Liver (tissue), 9 donors: ENCODE measurements around the gene WDR20. TPM values are rescaled to one million over a fixed set of nuclear protein-coding genes. Genes with fewer than 3 reads are reported as not detected.

Experiments used
- DNase-seq: peaks from one replicate; pipeline ENCODE4 v3.0.0-alpha.2; 2017; ENCODE audit warnings: low spot score
- H3K27ac ChIP-seq, 2 donors: one replicate each; pipeline ENCODE4 v1.7.0; 2013; ENCODE audit warnings: inconsistent platforms in 2 of 2, low read length in 2 of 2, control low read depth in 1 of 2, low read depth in 1 of 2, mild to moderate bottlenecking in 1 of 2
- H3K27me3 ChIP-seq, 4 donors: one replicate each; pipeline versions ENCODE4 v1.6.1 to v1.7.0; 2013; ENCODE audit warnings: low read length in 3 of 4, inconsistent platforms in 1 of 4, mild to moderate bottlenecking in 1 of 4, moderate library complexity in 1 of 4; ENCODE audit not compliant: control insufficient read depth in 4 of 4, insufficient read depth in 4 of 4
- H3K36me3 ChIP-seq, 4 donors: one replicate each; pipeline versions ENCODE4 v1.6.1 to v1.7.0; 2013; ENCODE audit warnings: low read length in 3 of 4, mild to moderate bottlenecking in 3 of 4, low read depth in 1 of 4, moderate library complexity in 1 of 4; ENCODE audit not compliant: control insufficient read depth in 4 of 4, insufficient read depth in 3 of 4
- H3K4me1 ChIP-seq, 4 donors: one replicate each; pipeline versions ENCODE4 v1.6.1 to v1.7.0; 2013; ENCODE audit warnings: low read length in 3 of 4, mild to moderate bottlenecking in 3 of 4, moderate library complexity in 1 of 4; ENCODE audit not compliant: control insufficient read depth in 4 of 4, insufficient read depth in 4 of 4
- H3K4me3 ChIP-seq, 3 donors: one replicate each; pipeline versions ENCODE4 v1.6.1 to v1.7.0; 2013; ENCODE audit warnings: low read length in 3 of 3, control low read depth in 1 of 3, low read depth in 1 of 3, mild to moderate bottlenecking in 1 of 3
- H3K9ac ChIP-seq, 2 donors: one replicate each; pipeline ENCODE4 v1.7.0; 2013; ENCODE audit warnings: low read length in 2 of 2, mild to moderate bottlenecking in 2 of 2, moderate library complexity in 2 of 2, control low read depth in 1 of 2, low read depth in 1 of 2
- H3K9me3 ChIP-seq, 4 donors: one replicate each; pipeline versions ENCODE4 v1.6.1 to v1.7.0; 2013; ENCODE audit warnings: low read length in 3 of 4; ENCODE audit not compliant: control insufficient read depth in 4 of 4
- ATF3 ChIP-seq: IDR thresholded peaks from 2 replicates; pipeline ENCODE4 v1.6.1; 2016; ENCODE audit warnings: antibody characterized with exemption
- CTCF ChIP-seq: fragments of 150-350 bp; IDR thresholded peaks from 2 replicates; pipeline ENCODE4 v1.5.1; 2017; ENCODE audit warnings: improper control_type of control experiment, low read depth, low read length; ENCODE audit not compliant: missing input control
- EGR1 ChIP-seq, 2 donors: IDR thresholded peaks; 2 replicates each; pipeline ENCODE4 v1.6.1; 2016 to 2018; ENCODE audit warnings: antibody characterized with exemption in 2 of 2, low read depth in 2 of 2
- FOXA1 ChIP-seq: IDR thresholded peaks from 2 replicates; pipeline ENCODE4 v1.6.1; 2016; ENCODE audit warnings: antibody characterized with exemption
- FOXA2 ChIP-seq: IDR thresholded peaks from 2 replicates; pipeline ENCODE4 v1.6.1; 2016; ENCODE audit warnings: antibody characterized with exemption
- GABPA ChIP-seq, 2 donors: IDR thresholded peaks in 1 of 2; conservative IDR thresholded peaks in 1 of 2; 2 replicates each; pipeline ENCODE4 v1.6.1; 2016; ENCODE audit warnings: antibody characterized with exemption in 2 of 2, mild to moderate bottlenecking in 1 of 2, moderate library complexity in 1 of 2
- HNF4A ChIP-seq, 2 donors: conservative IDR thresholded peaks; 2 replicates each; pipeline ENCODE4 v1.6.1; 2016; ENCODE audit warnings: antibody characterized with exemption in 2 of 2, mild to moderate bottlenecking in 2 of 2
- HNF4G ChIP-seq: IDR thresholded peaks from 2 replicates; pipeline ENCODE4 v1.6.1; 2016; ENCODE audit warnings: antibody characterized with exemption
- JUND ChIP-seq, 2 donors: IDR thresholded peaks; 2 replicates each; pipeline ENCODE4 v1.6.1; 2016; ENCODE audit warnings: antibody characterized with exemption in 2 of 2
- MAX ChIP-seq: IDR thresholded peaks from 2 replicates; pipeline ENCODE4 v1.6.1; 2016; ENCODE audit warnings: antibody characterized with exemption
- NR2F2 ChIP-seq: IDR thresholded peaks from 2 replicates; pipeline ENCODE4 v1.6.1; 2016; ENCODE audit warnings: antibody characterized with exemption
- RAD21 ChIP-seq, 2 donors: IDR thresholded peaks; 2 replicates each; pipeline ENCODE4 v1.6.1; 2016; ENCODE audit warnings: antibody characterized with exemption in 2 of 2, mild to moderate bottlenecking in 2 of 2
- REST ChIP-seq: IDR thresholded peaks from 2 replicates; pipeline ENCODE4 v1.6.1; 2016; ENCODE audit warnings: antibody characterized with exemption, mild to moderate bottlenecking
- RXRA ChIP-seq, 2 donors: IDR thresholded peaks; 2 replicates each; pipeline ENCODE4 v1.6.1; 2017 to 2018; ENCODE audit warnings: antibody characterized with exemption in 2 of 2, mild to moderate bottlenecking in 1 of 2
- SP1 ChIP-seq: IDR thresholded peaks from 2 replicates; pipeline ENCODE4 v1.6.1; 2018; ENCODE audit warnings: antibody characterized with exemption, mild to moderate bottlenecking
- TAF1 ChIP-seq: conservative IDR thresholded peaks from 2 replicates; pipeline ENCODE4 v1.6.1; 2016; ENCODE audit warnings: antibody characterized with exemption, mild to moderate bottlenecking
- YY1 ChIP-seq: IDR thresholded peaks from 2 replicates; pipeline ENCODE4 v1.6.1; 2016; ENCODE audit warnings: antibody characterized with exemption, mild to moderate bottlenecking
- ZBTB33 ChIP-seq: IDR thresholded peaks from 2 replicates; pipeline ENCODE4 v1.6.1; 2016; ENCODE audit warnings: antibody characterized with exemption
- WGBS: extraction: QIAGEN DNeasy Blood & Tissue Kit; methylation state at CpG from one replicate; pipeline ENCODE4 v1.1.7; 2013; 5-methylcytosine and 5-hydroxymethylcytosine counted together
- polyA plus RNA-seq, 2 donors: library from polyadenylated mRNA; stranded (reverse) in 1 of 2; unstranded in 1 of 2; fragments of 200-250 nt in 1 of 2; fragments of >200 nt in 1 of 2; fragmentation: Nextera tagmentation in 1 of 2; extraction: Ambion mirVana in 1 of 2; gene quantifications; one replicate each; pipeline versions ENCODE4 v1.2.1 to v1.2.3, GENCODE V29; 2013 to 2015
- total RNA-seq, 2 donors: library from RNA; depleted of rRNA; stranded (reverse); fragments of >200 nt; gene quantifications; one replicate each; pipeline ENCODE4 v1.2.3, GENCODE V29; 2014
- donor health status: healthy.
- donor health status: healthy.
- donor health status: healthy.
- donor health status: healthy.
- donor health status: healthy.

The WDR20 gene
- total and polyA plus RNA-seq, 4 donors: 6.5 to 18.5 (median 11.0) TPM

GRCh38 chr14:102258136-102258535 is 118.4 kb downstream of the WDR20 start:
- no peak overlapping the region for H3K4me3 ChIP-seq
- TF ChIP-seq HNF4A (conservative IDR thresholded peaks at IDR 0.05) (no peak), ATF3 (no peak), SP1 (no peak), EGR1 (IDR thresholded peaks at IDR 0.05; ENCODE audit: low read depth in 2 of 2) (no peak), CTCF (no peak), RXRA (IDR thresholded peaks at IDR 0.05) (no peak), JUND (IDR thresholded peaks at IDR 0.05) (no peak), NR2F2 (no peak), TAF1 (no peak), YY1 (no peak), ZBTB33 (no peak), MAX (no peak), FOXA2 (no peak), RAD21 (IDR thresholded peaks at IDR 0.05) (no peak), REST (no peak), HNF4G (no peak), FOXA1 (no peak), GABPA (IDR thresholded peaks at IDR 0.05 in 1 of 2, conservative IDR thresholded peaks at IDR 0.05 in 1 of 2) (no peak)
- no peaks in the 10 kb centered on the region for H3K27me3 ChIP-seq
- no peak for DNase-seq
- no peak overlapping the region for H3K27ac ChIP-seq
- H3K36me3 ChIP-seq: no peaks in the 10 kb centered on the region
- H3K9me3 ChIP-seq: no peaks in the 10 kb centered on the region
- no peaks in the 10 kb centered on the region for H3K4me1 ChIP-seq
- WGBS: 95% methylated on average over 6 of the region's 6 CpGs
- no peak overlapping the region for H3K9ac ChIP-seq

Other genes with a start within 250 kb of the WDR20 start
- gene DYNC1H1, start 175.3 kb upstream of the WDR20 start, total RNA-seq: 100 to 1,000 TPM; 112 to 201 TPM
- gene DYNC1H1, start 175.3 kb upstream of the WDR20 start, polyA plus RNA-seq: 10 to 100 TPM; 50.3 to 53.3 TPM
- 100 to 1,000 TPM; 327 to 386 TPM for gene HSP90AA1, start 52.9 kb upstream of the WDR20 start, total RNA-seq
- 100 to 1,000 TPM; 174 to 248 TPM for gene HSP90AA1, start 52.9 kb upstream of the WDR20 start, polyA plus RNA-seq
- 1 to 10 TPM; 2.4 to 6.4 TPM for gene MOK, start 165.3 kb downstream of the WDR20 start, total RNA-seq
- 1 to 10 TPM; 2.8 to 2.9 TPM for gene MOK, start 165.3 kb downstream of the WDR20 start, polyA plus RNA-seq
- 1 to 10 TPM; 5.3 to 5.6 TPM for gene ZNF839, start 179.8 kb downstream of the WDR20 start, total RNA-seq
- gene ZNF839, start 179.8 kb downstream of the WDR20 start, polyA plus RNA-seq: 1 to 10 TPM; 3.1 to 3.3 TPM
- gene CINP, start 223.0 kb downstream of the WDR20 start, total RNA-seq: 10 to 100 TPM; 25.1 to 30.1 TPM
- gene CINP, start 223.0 kb downstream of the WDR20 start, polyA plus RNA-seq: 10 to 100 TPM; 30.3 to 34.6 TPM
- 10 to 100 TPM in 1 of 2 donors, 1 to 10 TPM in 1; 6.3 to 12.6 TPM for gene TECPR2, start 223.0 kb downstream of the WDR20 start, total RNA-seq
- gene TECPR2, start 223.0 kb downstream of the WDR20 start, polyA plus RNA-seq: 1 to 10 TPM; 2.0 to 4.1 TPM